ENCODE measurements around the gene IDUA. TPM values are rescaled to one million over a fixed set of nuclear protein-coding genes. Genes with fewer than 3 reads are reported as not detected.

IDUA gene
- total RNA-seq, 4 donors from 2014 or later, result 23.9 to 79.4 (median 52.9) TPM

DNA sequence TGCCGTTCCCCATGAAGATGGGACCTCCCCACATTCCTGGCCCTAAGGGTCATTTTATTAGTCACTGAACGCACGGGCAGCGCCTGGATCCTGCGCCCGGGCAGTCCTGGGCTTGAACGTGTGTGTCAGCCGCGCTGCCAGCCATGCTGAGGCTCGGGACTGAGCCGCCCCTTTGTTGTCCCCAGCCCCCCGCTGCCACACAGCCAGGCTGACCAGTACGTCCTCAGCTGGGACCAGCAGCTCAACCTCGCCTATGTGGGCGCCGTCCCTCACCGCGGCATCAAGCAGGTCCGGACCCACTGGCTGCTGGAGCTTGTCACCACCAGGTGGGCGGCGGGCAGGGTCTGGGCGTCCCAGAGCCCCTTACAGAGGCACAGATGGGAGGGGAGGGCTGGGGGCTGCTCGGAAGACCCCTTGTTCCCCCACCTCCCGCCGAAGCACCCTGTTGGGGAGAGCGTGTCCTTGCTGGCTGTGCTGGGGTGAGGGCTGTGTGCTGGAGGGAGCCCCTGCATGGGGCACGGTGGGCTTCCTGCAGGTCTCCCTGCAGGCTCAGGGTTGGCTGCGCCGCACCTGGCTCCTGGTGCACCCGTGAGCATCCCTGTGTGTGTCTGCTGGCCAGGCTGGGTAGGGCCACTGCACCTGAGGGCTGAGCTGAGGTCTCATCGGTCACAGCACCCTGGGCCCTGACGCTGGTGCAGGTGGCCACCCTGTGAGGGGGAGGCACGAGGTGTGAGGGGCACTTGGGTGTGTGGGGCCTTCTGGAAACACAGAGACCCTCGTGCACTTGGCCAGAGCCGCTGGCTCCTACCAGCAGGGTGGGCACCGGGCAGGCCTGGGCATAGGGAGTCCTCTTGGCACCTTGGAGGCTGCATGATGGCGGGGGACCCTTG is 1.0 kb downstream of the IDUA start:
- no peaks in the 10 kb centered on the region for H3K27me3 ChIP-seq
- H3K9me3 ChIP-seq, result no peaks in the 10 kb centered on the region
- no peak for DNase-seq (ENCODE audit: low spot score in 2 of 2)
- H3K36me3 ChIP-seq, result peaks cover 0 to 45% (median 0%) of the 10 kb centered on the region in 3 donors
- H3K4me3 ChIP-seq, result peak overlapping the region; percentile 59 to 76 (median 69)
- WGBS, 2 donors, result 60 to 71% methylated on average over 29 to 33 of the region's 37 CpGs
- peak overlapping the region in 3 of 4 donors; percentile 18 to 83 (median 80) for H3K27ac ChIP-seq
- TF ChIP-seq EP300 (IDR thresholded peaks at IDR 0.05), result no peak
- TF ChIP-seq POLR2A (IDR thresholded peaks at IDR 0.05), result no peak
- TF ChIP-seq, protein P1, sequence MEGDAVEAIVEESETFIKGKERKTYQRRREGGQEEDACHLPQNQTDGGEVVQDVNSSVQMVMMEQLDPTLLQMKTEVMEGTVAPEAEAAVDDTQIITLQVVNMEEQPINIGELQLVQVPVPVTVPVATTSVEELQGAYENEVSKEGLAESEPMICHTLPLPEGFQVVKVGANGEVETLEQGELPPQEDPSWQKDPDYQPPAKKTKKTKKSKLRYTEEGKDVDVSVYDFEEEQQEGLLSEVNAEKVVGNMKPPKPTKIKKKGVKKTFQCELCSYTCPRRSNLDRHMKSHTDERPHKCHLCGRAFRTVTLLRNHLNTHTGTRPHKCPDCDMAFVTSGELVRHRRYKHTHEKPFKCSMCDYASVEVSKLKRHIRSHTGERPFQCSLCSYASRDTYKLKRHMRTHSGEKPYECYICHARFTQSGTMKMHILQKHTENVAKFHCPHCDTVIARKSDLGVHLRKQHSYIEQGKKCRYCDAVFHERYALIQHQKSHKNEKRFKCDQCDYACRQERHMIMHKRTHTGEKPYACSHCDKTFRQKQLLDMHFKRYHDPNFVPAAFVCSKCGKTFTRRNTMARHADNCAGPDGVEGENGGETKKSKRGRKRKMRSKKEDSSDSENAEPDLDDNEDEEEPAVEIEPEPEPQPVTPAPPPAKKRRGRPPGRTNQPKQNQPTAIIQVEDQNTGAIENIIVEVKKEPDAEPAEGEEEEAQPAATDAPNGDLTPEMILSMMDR (IDR thresholded peaks at IDR 0.05), result no peak
- peaks cover 0 to 42% (median 15%) of the 10 kb centered on the region in 4 donors for H3K4me1 ChIP-seq

DNA sequence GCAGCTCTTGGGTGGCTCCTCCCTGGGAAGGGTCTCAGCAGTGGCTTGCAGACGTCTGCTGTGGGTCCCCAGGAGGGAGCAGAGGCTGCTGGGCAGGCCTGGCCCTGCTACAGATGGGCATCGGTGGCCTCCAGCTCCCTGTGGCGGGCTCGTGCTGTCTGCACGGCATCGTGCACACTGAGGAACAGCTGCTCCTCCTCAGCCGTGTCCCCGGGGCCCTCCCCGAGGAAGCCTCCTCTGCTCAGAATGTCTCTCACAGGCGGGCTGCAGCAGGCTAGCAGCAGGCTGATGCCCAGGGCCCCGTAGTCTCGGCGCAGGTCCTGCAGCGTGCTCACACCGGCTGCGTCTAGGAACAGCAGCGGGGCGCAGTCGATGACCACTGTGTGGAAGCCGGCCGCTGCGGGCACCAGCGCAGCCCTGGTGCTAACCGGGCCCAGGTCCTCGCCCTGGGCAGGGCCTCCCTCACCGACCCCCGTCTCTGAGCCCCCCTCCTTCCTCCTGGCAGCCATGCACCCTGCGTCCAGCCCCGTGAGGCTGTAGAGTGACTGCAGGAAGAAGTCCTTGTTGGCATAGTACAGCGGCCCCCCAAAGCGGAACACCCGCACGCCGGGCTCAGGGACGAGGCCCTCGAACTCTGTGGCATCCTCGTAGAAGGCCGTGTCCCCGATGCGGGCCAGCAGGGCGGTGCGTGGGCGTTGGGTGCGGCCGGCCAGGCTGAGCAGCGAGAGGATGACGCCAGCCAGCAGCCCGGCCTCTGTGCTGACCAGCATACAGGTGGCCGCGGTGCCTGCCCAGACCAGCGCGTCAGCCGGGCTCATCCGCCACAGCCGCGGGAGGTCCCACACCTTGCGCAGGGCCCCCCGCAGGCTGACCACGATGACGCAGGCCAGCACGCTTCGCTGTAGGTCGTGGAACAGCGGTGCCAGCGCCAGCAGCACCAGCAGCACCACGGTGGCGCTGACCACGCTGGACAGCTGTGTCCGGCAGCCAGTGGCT is 2.2 kb downstream of the IDUA start:
- H3K27me3 ChIP-seq, result no peaks in the 10 kb centered on the region
- no peak for DNase-seq (ENCODE audit: low spot score in 2 of 2)
- TF ChIP-seq, protein P1 (IDR thresholded peaks at IDR 0.05), result no peak
- TF ChIP-seq EP300 (IDR thresholded peaks at IDR 0.05), result no peak
- TF ChIP-seq POLR2A (IDR thresholded peaks at IDR 0.05), result no peak
- H3K36me3 ChIP-seq, result peaks cover 0 to 45% (median 0%) of the 10 kb centered on the region in 3 donors
- H3K4me3 ChIP-seq, result no peak overlapping the region
- WGBS, 2 donors, result 84 to 96% methylated on average over 20 to 21 of the region's 69 CpGs
- H3K9me3 ChIP-seq, result no peaks in the 10 kb centered on the region
- peaks cover 0 to 44% (median 15%) of the 10 kb centered on the region in 4 donors for H3K4me1 ChIP-seq
- no peak overlapping the region for H3K27ac ChIP-seq

DNA sequence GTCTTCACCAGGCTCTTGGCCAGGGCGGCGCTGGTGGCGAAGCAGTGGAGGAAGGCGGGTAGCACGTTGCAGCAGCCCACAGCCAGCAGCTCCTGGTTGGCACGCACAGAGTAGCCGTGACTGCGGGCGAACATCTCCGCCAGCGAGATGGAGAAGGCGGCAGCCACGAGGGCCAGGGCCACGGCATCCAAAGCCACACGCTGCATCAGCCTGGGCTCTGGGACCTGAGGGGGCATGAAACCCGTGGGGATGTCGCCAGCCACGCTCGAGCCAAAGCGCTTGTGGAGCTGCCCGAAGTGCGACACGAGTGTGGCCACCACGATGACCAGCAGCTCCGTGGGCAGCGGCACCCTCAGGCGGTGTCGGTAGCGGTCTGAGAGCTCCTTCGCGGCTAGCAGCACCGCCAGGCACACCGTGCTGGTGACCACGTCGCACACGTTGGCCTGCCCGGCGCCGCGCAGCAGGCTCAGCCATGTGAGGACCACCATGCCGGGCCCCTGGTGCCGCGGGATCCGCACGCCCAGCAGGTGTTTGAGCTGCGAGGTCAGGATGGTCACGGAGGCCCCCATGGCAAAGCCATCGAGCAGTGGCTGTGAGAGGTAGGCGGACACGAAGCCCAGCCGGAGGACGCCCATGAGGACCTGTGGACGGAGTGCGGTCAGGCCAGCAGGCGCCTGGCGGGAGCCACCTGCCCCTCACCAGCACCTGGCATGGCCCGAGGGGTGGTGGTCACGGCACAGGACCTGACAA is 3.1 kb downstream of the IDUA start:
- WGBS, 2 donors, result 94 to 95% methylated on average over 24 to 55 of the region's 58 CpGs
- H3K9me3 ChIP-seq, result no peaks in the 10 kb centered on the region

DNA sequence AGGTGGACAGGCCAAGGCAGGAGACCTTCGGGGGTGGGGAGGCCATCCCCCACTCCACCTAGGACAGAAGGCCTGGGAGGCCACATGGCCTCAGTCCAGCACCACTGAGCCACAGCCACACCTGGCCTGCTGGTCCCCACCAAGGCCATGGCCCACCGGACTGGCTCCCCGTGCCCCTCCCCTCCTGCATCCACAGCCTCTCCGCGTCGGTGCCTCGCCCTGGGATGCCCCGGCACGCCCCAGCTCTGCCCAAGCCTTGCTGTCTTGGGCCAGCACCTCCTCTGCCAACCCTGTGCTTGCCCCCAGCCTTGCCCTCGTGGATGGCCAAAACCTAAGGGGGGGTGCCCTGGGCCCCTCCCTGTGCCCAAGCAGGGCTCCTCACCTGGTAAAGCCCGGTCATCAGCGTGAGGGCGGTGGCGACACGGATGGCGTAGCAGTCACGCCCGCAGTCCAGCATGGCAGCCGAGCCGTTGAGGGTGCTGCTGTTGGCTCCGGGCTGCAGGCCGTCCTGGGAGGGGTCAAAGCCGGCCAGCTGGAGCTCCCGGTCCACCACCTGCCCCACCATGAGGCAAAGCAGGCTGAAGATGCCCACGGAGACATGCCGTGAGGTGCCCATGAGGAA is 4.0 kb downstream of the IDUA start:
- DNase-seq (ENCODE audit: low spot score in 2 of 2), result no peak
- Histone ChIP-seq H3K36me3 (peaks cover 0 to 45% (median 0%) of the 10 kb centered on the region in 3 donors), H3K27ac (no peak overlapping the region), H3K4me1 (peaks cover 0 to 31% (median 11%) of the 10 kb centered on the region in 4 donors), H3K9me3 (no peaks in the 10 kb centered on the region), H3K4me3 (no peak overlapping the region), H3K27me3 (no peaks in the 10 kb centered on the region)
- WGBS, 2 donors, result 88 to 95% methylated on average over 12 to 25 of the region's 26 CpGs
- TF ChIP-seq EP300 (IDR thresholded peaks at IDR 0.05), result no peak
- TF ChIP-seq POLR2A (IDR thresholded peaks at IDR 0.05), result no peak
- TF ChIP-seq, protein P1 (IDR thresholded peaks at IDR 0.05), result no peak

More for the DNA sequence above, 3.1 kb downstream of the IDUA start:
- Histone ChIP-seq H3K27me3 (no peaks in the 10 kb centered on the region), H3K36me3 (peaks cover 0 to 45% (median 0%) of the 10 kb centered on the region in 3 donors), H3K4me1 (peaks cover 0 to 41% (median 15%) of the 10 kb centered on the region in 4 donors), H3K27ac (no peak overlapping the region), H3K4me3 (no peak overlapping the region)
- TF ChIP-seq, protein P1 (IDR thresholded peaks at IDR 0.05), result no peak
- TF ChIP-seq POLR2A (IDR thresholded peaks at IDR 0.05) (no peak), EP300 (IDR thresholded peaks at IDR 0.05) (no peak)
- no peak for DNase-seq (ENCODE audit: low spot score in 2 of 2)

All from tibial nerve (tissue), 4 donors.